Astrocyte (in vitro differentiated cells and primary cell): ENCODE measurements around the gene KSR2.

Experiments
- CTCF ChIP-seq: IDR thresholded peaks from 2 replicates; pipeline ENCODE4 v1.5.1; 2011; ENCODE audit warnings: low read depth, mild to moderate bottlenecking, inconsistent platforms, low read length, moderate library complexity; ENCODE audit not compliant: insufficient read depth
- EZH2 ChIP-seq: IDR thresholded peaks from 2 replicates; pipeline ENCODE4 v1.6.1; 2012; ENCODE audit warnings: mild to moderate bottlenecking, low read length, inconsistent platforms; ENCODE audit not compliant: insufficient read depth

GRCh38 chr12:117552971-117553370, 415.8 kb downstream of the KSR2 start:
- TF ChIP-seq CTCF (no peak), EZH2 (no peak)
